Spleen (tissue), 11 donors: ENCODE data around the gene NFIX. TPM values are rescaled to one million over a fixed set of nuclear protein-coding genes. Genes with fewer than 3 reads are reported as not detected.

Source experiments
- DNase-seq: peaks from one replicate; pipeline ENCODE4 v3.0.0-alpha.2; 2020
- H3K27ac ChIP-seq, 8 donors: fragments of 200-600 bp; sonication (generic) in 7 of 8; 1 replicate in 4 of 8; 2 replicates in 4 of 8; pipeline versions ENCODE4 v1.5.0 to v1.8.0; 2016 to 2021; ENCODE audit warnings: inconsistent platforms in 4 of 8, mild to moderate bottlenecking in 4 of 8, moderate library complexity in 1 of 8
- H3K27me3 ChIP-seq, 7 donors: fragments of 200-600 bp; sonication (generic) in 6 of 7; replicated peaks in 1 of 7; 1 replicate in 4 of 7; 2 replicates in 3 of 7; pipeline versions ENCODE4 v1.5.0 to v1.8.0; 2016 to 2021; ENCODE audit warnings: inconsistent platforms in 3 of 7, mild to moderate bottlenecking in 1 of 7
- H3K36me3 ChIP-seq, 6 donors: fragments of 200-600 bp; sonication (generic) in 5 of 6; 1 replicate in 4 of 6; 2 replicates in 2 of 6; pipeline versions ENCODE4 v1.5.0 to v1.8.0; 2016 to 2021; ENCODE audit warnings: inconsistent platforms in 2 of 6
- H3K4me1 ChIP-seq, 6 donors: fragments of 200-600 bp; sonication (generic) in 5 of 6; 1 replicate in 3 of 6; 2 replicates in 3 of 6; pipeline versions ENCODE4 v1.5.0 to v1.8.0; 2016 to 2021; ENCODE audit warnings: inconsistent platforms in 3 of 6
- H3K4me3 ChIP-seq, 8 donors: fragments of 200-600 bp; sonication (generic) in 7 of 8; 1 replicate in 4 of 8; 2 replicates in 4 of 8; pipeline versions ENCODE4 v1.5.0 to v1.8.0; 2016 to 2021; ENCODE audit warnings: inconsistent platforms in 4 of 8, mild to moderate bottlenecking in 4 of 8, moderate library complexity in 2 of 8
- H3K9me3 ChIP-seq, 8 donors: fragments of 200-600 bp; sonication (generic) in 7 of 8; 1 replicate in 4 of 8; 2 replicates in 4 of 8; pipeline versions ENCODE4 v1.5.0 to v1.8.0; 2016 to 2021; ENCODE audit warnings: inconsistent platforms in 4 of 8
- CTCF ChIP-seq, 11 experiments: fragments of 200-600 bp in 7 of 11; fragments of 450-650 bp in 4 of 11; sonication (generic) in 4 of 11; IDR thresholded peaks in 8 of 11; conservative IDR thresholded peaks in 3 of 11; 1 replicate in 7 of 11; 2 replicates in 4 of 11; pipeline versions ENCODE4 v1.4.0 to v1.8.0; 2016 to 2021; ENCODE audit warnings: antibody characterized with exemption in 11 of 11, inconsistent platforms in 4 of 11, mild to moderate bottlenecking in 1 of 11
- POLR2A ChIP-seq, 3 donors: fragments of 450-650 bp; IDR thresholded peaks; one replicate each; pipeline ENCODE4 v1.5.1; 2017; ENCODE audit warnings: antibody characterized with exemption in 3 of 3, mild to moderate bottlenecking in 1 of 3
- POLR2AphosphoS5 ChIP-seq, 3 donors: sonication (generic); formaldehyde crosslinking; IDR thresholded peaks; one replicate each; pipeline ENCODE4 v1.5.1; 2017; ENCODE audit warnings: antibody characterized with exemption in 3 of 3
- WGBS, 5 donors: extraction: QIAGEN DNeasy Blood & Tissue Kit in 3 of 5; methylation state at CpG; one replicate each; pipeline versions ENCODE4 v1.1.5 to v1.1.7; 2013 to 2018; 5-methylcytosine and 5-hydroxymethylcytosine counted together
- intact Hi-C: fragments of 100-400 bp; cut with DNase I; formaldehyde crosslinking; loops from one replicate; pipeline ENCODE4 v1.15.0; 2023; ENCODE audit warnings: low total_unique reads
- polyA plus RNA-seq, 3 donors: library from polyadenylated mRNA; stranded (reverse); fragments of 200-250 nt; gene quantifications; one replicate each; pipeline ENCODE4 v1.2.1, GENCODE V29; 2013
- total RNA-seq, 7 donors: library from RNA; depleted of rRNA in 3 of 7; stranded (reverse); fragments of >200 nt in 3 of 7; fragmentation: NEBNext Ultra II Directional in 4 of 7; extraction: Animal tissue kit (Norgen Biotek cat#: 25700) in 4 of 7; gene quantifications; one replicate each; pipeline versions ENCODE4 v1.1.0 to v1.2.1, GENCODE V29; 2016 to 2021
- donor health status: healthy with polysubstance abuse.
- donor health status: DM: no; HTN: no; CAD: no; lungs with moderate emphysema.
- donor health status: DM: no; HTN: no; CAD: no.
- donor health status: Bipolar disorder and iron deficiency.
- donor health status: healthy.
- donor health status: DM: no; HTN: no; CAD: no.
- donor health status: DM: yes; HTN: yes; CAD: no.

The NFIX gene
- total and polyA plus RNA-seq, 10 donors = 1.1 to 41.4 (median 17.5) TPM

- Histone ChIP-seq H3K36me3 (peaks cover 0 to 77% (median 40%) of the 10 kb centered on the region in 6 donors), H3K27ac (no peak overlapping the region), H3K27me3 (no peaks in the 10 kb centered on the region), H3K4me1 (peaks cover 0 to 40% (median 7%) of the 10 kb centered on the region in 6 donors), H3K9me3 (no peaks in the 10 kb centered on the region), H3K4me3 (no peak overlapping the region)
- WGBS, 5 donors = 91 to 100% (median 97%) methylated on average over 3 of the region's 3 CpGs
- DNase-seq = no peak
- TF ChIP-seq POLR2AphosphoS5 (IDR thresholded peaks at IDR 0.05) (no peak), POLR2A (IDR thresholded peaks at IDR 0.05) (no peak), CTCF (IDR thresholded peaks at IDR 0.05 in 8 of 11, conservative IDR thresholded peaks at IDR 0.05 in 3 of 11) (no peak)
- intact Hi-C loops = no loop called here
Observed at GRCh38 chr19:13134626-13135025, 139.4 kb downstream of the NFIX start.

- peaks cover 0 to 45% (median 7%) of the 10 kb centered on the region in 6 donors for H3K4me1 ChIP-seq
- H3K27ac ChIP-seq = no peak overlapping the region
- H3K4me3 ChIP-seq = no peak overlapping the region
- H3K36me3 ChIP-seq = peaks cover 0 to 84% (median 42%) of the 10 kb centered on the region in 6 donors
- no peaks in the 10 kb centered on the region for H3K27me3 ChIP-seq
- TF ChIP-seq POLR2AphosphoS5 (IDR thresholded peaks at IDR 0.05) (peak in 1 of 3 donors; percentile 20), CTCF (IDR thresholded peaks at IDR 0.05 in 8 of 11, conservative IDR thresholded peaks at IDR 0.05 in 3 of 11) (no peak), POLR2A (IDR thresholded peaks at IDR 0.05) (no peak)
- DNase-seq = no peak
- intact Hi-C loops = no loop called here
- WGBS, 5 donors = 93 to 98% (median 94%) methylated on average over 32 to 60 of the region's 60 CpGs
- no peaks in the 10 kb centered on the region for H3K9me3 ChIP-seq
Observed at GRCh38 chr19:13135068-13136062, 140.1 kb downstream of the NFIX start.

- peaks cover 0 to 98% (median 42%) of the 10 kb centered on the region in 6 donors for H3K36me3 ChIP-seq
- no peak for DNase-seq
- no peak overlapping the region for H3K27ac ChIP-seq
- no peaks in the 10 kb centered on the region for H3K27me3 ChIP-seq
- H3K4me1 ChIP-seq = peaks cover 0 to 30% (median 3%) of the 10 kb centered on the region in 6 donors
- no peak overlapping the region for H3K4me3 ChIP-seq
- H3K9me3 ChIP-seq = no peaks in the 10 kb centered on the region
- whole genome bisulfite sequencing, 5 donors = 92 to 96% (median 94%) methylated on average over 24 to 28 of the region's 28 CpGs
- intact Hi-C loops = no loop called here
- TF ChIP-seq POLR2AphosphoS5 (IDR thresholded peaks at IDR 0.05) (no peak), POLR2A (IDR thresholded peaks at IDR 0.05) (no peak), CTCF (IDR thresholded peaks at IDR 0.05 in 8 of 11, conservative IDR thresholded peaks at IDR 0.05 in 3 of 11) (no peak)
Observed at GRCh38 chr19:13137290-13137794, 142.1 kb downstream of the NFIX start.
